Activated CD8-positive, alpha-beta T cell treated with anti-CD3 and anti-CD28 coated beads for 36 hours (primary cell): ENCODE data around the gene GADD45B. TPM values are rescaled to one million over a fixed set of nuclear protein-coding genes. Genes with fewer than 3 reads are reported as not detected.
A peak's percentile ranks its signal among the peaks of the same experiment; 100 is the strongest.
"Not testable (repeated sequence)": the region's sequence is repeated elsewhere in the genome, so short reads cannot be mapped to it uniquely, and the experiment has no call there.

Experiments
- ATAC-seq: fragments of 200-7000 bp; cut with Tn5 transposase; one replicate; pipeline ENCODE4 v1.10.0; 2021; ENCODE audit warnings: mild to moderate bottlenecking, moderate library complexity
- CTCF ChIA-PET: fragments of 350-600 bp; sonication (Branson Sonifier 250); formaldehyde crosslinking; loops from one replicate; lab custom pipeline; 2021; ENCODE audit warnings: antibody characterized with exemption; lab: Charles Lee
- POLR2A ChIA-PET: fragments of 350-600 bp; sonication (Branson Sonifier 250); formaldehyde crosslinking; loops from one replicate; lab custom pipeline; 2021; ENCODE audit warnings: antibody characterized with exemption; lab: Charles Lee
- DNase-seq: peaks from one replicate; pipeline ENCODE4 v3.0.0-alpha.2; 2020
- H3K27ac Mint-ChIP-seq: one replicate; pipeline ENCODE4 v1.8.0; 2021; ENCODE audit warnings: mild to moderate bottlenecking, mixed read lengths
- H3K27me3 Mint-ChIP-seq: one replicate; pipeline ENCODE4 v1.8.0; 2021; ENCODE audit warnings: mixed read lengths
- H3K36me3 Mint-ChIP-seq: one replicate; pipeline ENCODE4 v1.8.0; 2021; ENCODE audit warnings: low read depth, mixed read lengths
- H3K4me1 Mint-ChIP-seq: one replicate; pipeline ENCODE4 v1.8.0; 2021; ENCODE audit warnings: low read depth, mixed read lengths
- H3K4me3 Mint-ChIP-seq: one replicate; pipeline ENCODE4 v1.8.0; 2021; ENCODE audit warnings: mild to moderate bottlenecking, moderate library complexity, mixed read lengths
- H3K9me3 Mint-ChIP-seq: one replicate; pipeline ENCODE4 v1.8.0; 2021; ENCODE audit warnings: mixed read lengths
- intact Hi-C: fragments of 100-400 bp; cut with micrococcal nuclease; formaldehyde crosslinking; loops from one replicate; pipeline ENCODE4 v1.10.0; 2022
- total RNA-seq, 2 experiments: library from RNA; stranded (reverse); gene quantifications; one replicate each; pipeline ENCODE4 v1.2.3, GENCODE V29; 2021
- TF ChIP-seq, protein P1 (sequence below): fragments of 200-600 bp; IDR thresholded peaks from one replicate; pipeline ENCODE4 v1.8.0; 2022; ENCODE audit warnings: antibody characterized with exemption, mild to moderate bottlenecking

The GADD45B gene
- total RNA-seq, 2 experiments from 2014 or later: 98.3 to 102 TPM

DNA sequence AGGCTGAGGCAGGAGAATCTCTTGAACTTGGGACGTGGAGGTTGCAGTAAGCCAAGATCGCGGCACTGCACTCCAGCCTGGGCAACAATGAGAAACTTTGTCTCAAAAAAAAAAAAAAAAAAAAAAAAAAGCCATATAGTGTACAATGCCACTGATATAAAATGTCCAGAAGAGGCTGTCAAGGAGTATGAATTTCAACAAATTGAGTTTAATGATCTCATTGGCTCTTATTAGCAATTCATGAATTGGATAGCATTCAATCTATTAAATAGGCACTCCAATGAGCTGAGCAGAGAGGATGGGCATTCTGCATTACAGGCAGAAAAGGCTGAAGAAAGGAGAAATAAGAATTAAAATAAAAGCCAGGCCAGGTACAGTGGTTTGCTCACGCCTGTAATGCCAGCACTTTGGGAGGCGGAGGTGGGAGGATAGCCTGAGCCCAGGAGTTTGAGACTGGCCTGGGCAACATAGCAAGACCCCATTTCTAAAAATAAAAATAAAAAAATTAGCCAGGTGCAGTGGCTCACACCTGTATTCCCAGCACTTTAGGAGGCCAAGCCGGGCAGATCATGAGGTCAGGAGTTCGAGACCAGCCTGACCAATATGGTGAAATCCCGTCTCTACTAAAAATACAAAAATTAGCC, 18.4 kb upstream of the GADD45B start:
- no peaks in the 10 kb centered on the region for H3K27me3 Mint-ChIP-seq
- intact Hi-C loops: no loop called here
- DNase-seq (no peak), ATAC-seq (no peak)
- H3K4me1 Mint-ChIP-seq: peaks cover 30% of the 10 kb centered on the region
- no peaks in the 10 kb centered on the region for H3K9me3 Mint-ChIP-seq
- POLR2A ChIA-PET: interaction anchor here (0.8 to 2.8 kb wide), 9 partner anchors 12 to 187 kb away, joined by 3 to 13 read pairs (median 5); partner anchors contain the start of genes GADD45B and TIMM13
- peak overlapping the region; percentile 87 for H3K27ac Mint-ChIP-seq
- CTCF ChIA-PET: interaction anchor here (1.3 to 2.2 kb wide), 4 partner anchors 19 to 180 kb away, joined by 5 to 8 read pairs (median 6); no protein-coding TSS in a partner anchor
- TF ChIP-seq, protein P1, sequence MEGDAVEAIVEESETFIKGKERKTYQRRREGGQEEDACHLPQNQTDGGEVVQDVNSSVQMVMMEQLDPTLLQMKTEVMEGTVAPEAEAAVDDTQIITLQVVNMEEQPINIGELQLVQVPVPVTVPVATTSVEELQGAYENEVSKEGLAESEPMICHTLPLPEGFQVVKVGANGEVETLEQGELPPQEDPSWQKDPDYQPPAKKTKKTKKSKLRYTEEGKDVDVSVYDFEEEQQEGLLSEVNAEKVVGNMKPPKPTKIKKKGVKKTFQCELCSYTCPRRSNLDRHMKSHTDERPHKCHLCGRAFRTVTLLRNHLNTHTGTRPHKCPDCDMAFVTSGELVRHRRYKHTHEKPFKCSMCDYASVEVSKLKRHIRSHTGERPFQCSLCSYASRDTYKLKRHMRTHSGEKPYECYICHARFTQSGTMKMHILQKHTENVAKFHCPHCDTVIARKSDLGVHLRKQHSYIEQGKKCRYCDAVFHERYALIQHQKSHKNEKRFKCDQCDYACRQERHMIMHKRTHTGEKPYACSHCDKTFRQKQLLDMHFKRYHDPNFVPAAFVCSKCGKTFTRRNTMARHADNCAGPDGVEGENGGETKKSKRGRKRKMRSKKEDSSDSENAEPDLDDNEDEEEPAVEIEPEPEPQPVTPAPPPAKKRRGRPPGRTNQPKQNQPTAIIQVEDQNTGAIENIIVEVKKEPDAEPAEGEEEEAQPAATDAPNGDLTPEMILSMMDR: no peak
- peak overlapping the region; percentile 74 for H3K4me3 Mint-ChIP-seq
- H3K36me3 Mint-ChIP-seq: peaks cover 8% of the 10 kb centered on the region

GRCh38 chr19:2458054-2458453, 17.9 kb upstream of the GADD45B start:
- Mint-ChIP-seq H3K27ac (no peak overlapping the region), H3K27me3 (no peaks in the 10 kb centered on the region), H3K4me3 (no peak overlapping the region), H3K9me3 (no peaks in the 10 kb centered on the region), H3K4me1 (peaks cover 27% of the 10 kb centered on the region), H3K36me3 (peaks cover 8% of the 10 kb centered on the region)
- intact Hi-C loops: no loop called here
- POLR2A ChIA-PET: interaction anchor here (1.6 kb wide), 1 partner anchor 11 kb away, joined by 5 read pairs; no protein-coding TSS in a partner anchor
- TF ChIP-seq, protein P1: no peak
- DNase-seq (no peak), ATAC-seq (no peak)
- CTCF ChIA-PET: interaction anchor here (1.6 to 2.2 kb wide), 2 partner anchors 19 to 156 kb away, joined by 5 to 8 read pairs; no protein-coding TSS in a partner anchor

DNA sequence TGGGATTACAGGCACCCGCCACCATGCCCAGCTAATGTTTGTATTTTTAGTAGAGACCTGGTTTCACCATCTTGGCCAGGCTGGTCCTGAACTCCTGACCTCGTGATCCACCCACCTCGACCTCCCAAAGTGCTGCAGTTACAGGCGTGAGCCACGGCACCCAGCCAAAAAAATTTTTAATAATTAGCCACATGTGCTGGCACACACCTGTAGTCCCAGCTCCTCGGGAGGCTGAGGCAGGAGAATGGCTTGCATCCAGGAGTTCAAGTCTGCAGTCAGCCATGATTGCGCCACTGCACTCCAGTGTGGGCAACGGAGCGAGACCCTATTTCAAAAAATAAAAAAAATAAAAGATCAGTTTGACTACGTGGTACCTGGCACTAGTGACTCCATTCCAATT, 17.2 kb upstream of the GADD45B start:
- POLR2A ChIA-PET, H3K27me3 Mint-ChIP-seq, H3K27ac Mint-ChIP-seq, DNase-seq, H3K9me3 Mint-ChIP-seq, intact Hi-C loops, H3K36me3 Mint-ChIP-seq, ATAC-seq, H3K4me3 Mint-ChIP-seq: not testable (repeated sequence)
- peaks cover 26% of the 10 kb centered on the region for H3K4me1 Mint-ChIP-seq
- CTCF ChIA-PET: interaction anchor here (2.2 kb wide), 1 partner anchor 155 kb away, joined by 8 read pairs; no protein-coding TSS in a partner anchor

- POLR2A ChIA-PET: interaction anchor here (0.6 kb wide), 1 partner anchor 122 kb away, joined by 4 read pairs; no protein-coding TSS in a partner anchor
- no peaks in the 10 kb centered on the region for H3K9me3 Mint-ChIP-seq
- no peak overlapping the region for H3K27ac Mint-ChIP-seq
- no peak overlapping the region for H3K4me3 Mint-ChIP-seq
- peaks cover 5% of the 10 kb centered on the region for H3K36me3 Mint-ChIP-seq
- CTCF ChIA-PET: interaction anchor here (1.3 kb wide), 2 partner anchors 14 to 154 kb away, joined by 3 to 5 read pairs; no protein-coding TSS in a partner anchor
- H3K27me3 Mint-ChIP-seq: no peaks in the 10 kb centered on the region
- intact Hi-C loops: no loop called here
- no peak for ATAC-seq
- DNase-seq: no peak
- TF ChIP-seq, protein P1: no peak
- peaks cover 18% of the 10 kb centered on the region for H3K4me1 Mint-ChIP-seq
These were observed 15.7 kb upstream of the GADD45B start for GRCh38 chr19:2460245-2460644.

DNA sequence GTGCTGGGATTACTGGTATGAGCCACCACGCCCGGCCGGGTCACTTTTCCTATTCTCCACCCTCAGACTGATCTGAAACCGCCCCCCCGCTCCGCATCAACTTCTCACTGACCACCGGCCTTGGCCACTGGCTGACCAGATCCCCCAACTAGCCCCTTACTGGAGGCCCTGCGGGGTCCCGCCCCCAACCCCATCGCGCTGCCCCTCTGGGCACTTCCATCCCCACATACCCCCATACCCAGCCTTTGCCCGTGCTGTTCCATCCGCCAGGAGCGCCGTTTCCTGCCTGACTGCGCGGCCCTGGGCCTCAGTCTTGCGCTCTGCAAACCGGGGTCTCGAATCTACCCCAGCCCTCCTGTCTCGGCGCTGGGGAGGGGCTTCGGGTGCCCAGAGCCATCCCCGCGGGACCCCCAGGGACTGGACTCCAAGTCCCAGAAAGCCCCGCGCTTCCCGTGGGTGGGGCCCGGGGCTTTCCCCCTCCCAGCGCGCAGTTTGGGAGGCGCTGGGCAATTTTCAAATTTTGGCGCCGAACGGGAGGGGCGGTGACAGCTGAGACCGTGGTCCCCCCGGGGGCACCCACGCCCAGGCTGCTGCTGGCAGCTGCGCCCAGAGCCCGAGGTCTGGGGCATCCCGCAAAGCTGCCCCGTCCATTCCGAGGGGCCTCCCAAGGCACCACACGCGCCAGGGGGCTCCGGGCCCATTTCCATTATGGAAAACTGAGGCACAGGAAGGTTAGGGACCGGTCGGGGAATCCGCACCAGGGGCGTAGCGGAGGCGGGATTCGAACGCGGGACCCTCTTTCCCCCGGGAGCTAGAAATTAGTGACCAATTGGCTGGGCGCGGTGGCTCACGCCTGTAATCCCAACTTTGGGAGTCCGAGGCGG, 13.9 kb upstream of the GADD45B start:
- ChIA-PET CTCF (interaction anchor here (0.9 to 2.2 kb wide), 8 partner anchors 12 to 159 kb away, joined by 3 to 7 read pairs (median 5); partner anchors contain the start of genes GADD45B and TIMM13), POLR2A (interaction anchor here (0.9 to 4.4 kb wide), 5 partner anchors 14 to 137 kb away, joined by 3 to 26 read pairs (median 4); partner anchors contain the start of gene GADD45B)
- intact Hi-C loops: no loop called here
- peak overlapping the region; percentile 80 for H3K27ac Mint-ChIP-seq
- peaks cover 4% of the 10 kb centered on the region for H3K36me3 Mint-ChIP-seq
- TF ChIP-seq, protein P1: peak; percentile 18
- H3K27me3 Mint-ChIP-seq: no peaks in the 10 kb centered on the region
- H3K4me1 Mint-ChIP-seq: peaks cover 14% of the 10 kb centered on the region
- DNase-seq (peak; percentile 80), ATAC-seq (peak; percentile 77)
- H3K4me3 Mint-ChIP-seq: peak overlapping the region; percentile 86
- no peaks in the 10 kb centered on the region for H3K9me3 Mint-ChIP-seq
